RWPE2 (cell line): ENCODE measurements around the gene HLCS.

Experiments
- ATAC-seq: fragments of 200-7000 bp; cut with Tn5 transposase; 3 replicates; pipeline ENCODE4 v1.9.1; 2021; ENCODE audit warnings: low read depth
- DNase-seq: peaks from one replicate; pipeline ENCODE4 v3.0.0-alpha.2; 2020; ENCODE audit warnings: low spot score
- H3K27ac ChIP-seq: fragments of 450-650 bp; 2 replicates; pipeline ENCODE4 v1.5.1; 2017; ENCODE audit warnings: mild to moderate bottlenecking; ENCODE audit not compliant: poor library complexity, severe bottlenecking
- H3K27me3 ChIP-seq: fragments of 250-450 bp; sonication (Bioruptor Pico); 2 replicates; pipeline ENCODE4 v1.5.1; 2021; ENCODE audit warnings: mild to moderate bottlenecking, moderate library complexity; ENCODE audit not compliant: insufficient read depth, poor library complexity, severe bottlenecking
- H3K36me3 ChIP-seq: fragments of 250-450 bp; sonication (Bioruptor Pico); 2 replicates; pipeline ENCODE4 v1.5.1; 2020; ENCODE audit warnings: low read depth, mild to moderate bottlenecking, moderate library complexity
- H3K4me1 ChIP-seq: fragments of 250-450 bp; sonication (Bioruptor Pico); 2 replicates; pipeline ENCODE4 v1.5.1; 2021; ENCODE audit warnings: mild to moderate bottlenecking, moderate library complexity; ENCODE audit not compliant: insufficient read depth, poor library complexity, severe bottlenecking
- H3K4me3 ChIP-seq: fragments of 250-450 bp; sonication (Bioruptor Pico); 2 replicates; pipeline ENCODE4 v1.5.1; 2021; ENCODE audit warnings: mild to moderate bottlenecking, moderate library complexity; ENCODE audit not compliant: severe bottlenecking
- H3K9me3 ChIP-seq: fragments of 250-450 bp; sonication (Bioruptor Pico); 2 replicates; pipeline ENCODE4 v1.5.1; 2021; ENCODE audit warnings: mild to moderate bottlenecking, moderate library complexity; ENCODE audit not compliant: severe bottlenecking
- CTCF ChIP-seq: fragments of 450-650 bp; IDR thresholded peaks from one replicate; pipeline ENCODE4 v1.5.1; 2017; ENCODE audit warnings: mild to moderate bottlenecking, moderate library complexity; ENCODE audit not compliant: poor library complexity, severe bottlenecking

HLCS gene

GRCh38 chr21:36733857-36734256, 232.6 kb downstream of the HLCS start:
- Histone ChIP-seq H3K27ac (no peak overlapping the region), H3K36me3 (peaks cover 54% of the 10 kb centered on the region), H3K4me1 (no peaks in the 10 kb centered on the region), H3K9me3 (no peaks in the 10 kb centered on the region), H3K4me3 (no peak overlapping the region), H3K27me3 (no peaks in the 10 kb centered on the region)
- ATAC-seq (no peak), DNase-seq (no peak)
- no peak for TF ChIP-seq CTCF

- no peaks in the 10 kb centered on the region for H3K4me1 ChIP-seq
- DNase-seq (no peak), ATAC-seq (no peak)
- no peak for TF ChIP-seq CTCF
- H3K27me3 ChIP-seq = no peaks in the 10 kb centered on the region
- no peak overlapping the region for H3K27ac ChIP-seq
- peaks cover 59% of the 10 kb centered on the region for H3K36me3 ChIP-seq
- H3K4me3 ChIP-seq = no peak overlapping the region
- no peaks in the 10 kb centered on the region for H3K9me3 ChIP-seq
These were observed 233.7 kb downstream of the HLCS start for GRCh38 chr21:36732761-36733160.

- ATAC-seq (no peak), DNase-seq (no peak)
- Histone ChIP-seq H3K4me3 (no peak overlapping the region), H3K4me1 (no peaks in the 10 kb centered on the region), H3K9me3 (no peaks in the 10 kb centered on the region), H3K27me3 (no peaks in the 10 kb centered on the region), H3K36me3 (peaks cover 61% of the 10 kb centered on the region), H3K27ac (no peak overlapping the region)
- TF ChIP-seq CTCF = no peak
These were observed 234.3 kb downstream of the HLCS start for GRCh38 chr21:36732217-36732616.

GRCh38 chr21:36730291-36731281, 235.9 kb downstream of the HLCS start:
- H3K27me3 ChIP-seq = no peaks in the 10 kb centered on the region
- no peak for ATAC-seq
- no peaks in the 10 kb centered on the region for H3K9me3 ChIP-seq
- DNase-seq = no peak
- TF ChIP-seq CTCF = no peak
- H3K4me1 ChIP-seq = no peaks in the 10 kb centered on the region
- H3K27ac ChIP-seq = no peak overlapping the region
- H3K36me3 ChIP-seq = peaks cover 68% of the 10 kb centered on the region
- H3K4me3 ChIP-seq = no peak overlapping the region
